KOPT-K1 (cell line): Measurements from ENCODE around the gene ARHGEF33.

Source experiments
- H3K27ac ChIP-seq: fragments of 200-600 bp; sonication (generic); 2 replicates; pipeline ENCODE4 v1.5.1; 2016; ENCODE audit warnings: antibody characterized with exemption, mild to moderate bottlenecking, low read depth, low read length; ENCODE audit not compliant: poor library complexity, severe bottlenecking
- H3K36me3 ChIP-seq: fragments of 200-600 bp; sonication (generic); 2 replicates; pipeline ENCODE4 v1.5.1; 2017; ENCODE audit warnings: antibody characterized with exemption, mild to moderate bottlenecking, low read length, moderate library complexity; ENCODE audit not compliant: insufficient read depth
- H3K9me3 ChIP-seq: fragments of 200-600 bp; sonication (generic); 2 replicates; pipeline ENCODE4 v1.5.1; 2017; ENCODE audit warnings: antibody characterized with exemption, low read length, mild to moderate bottlenecking; ENCODE audit not compliant: insufficient read depth, poor library complexity, severe bottlenecking

ARHGEF33 gene

GRCh38 chr2:38997781-38998180, 108.1 kb downstream of the ARHGEF33 start:
- H3K27ac ChIP-seq: no peak overlapping the region
- H3K9me3 ChIP-seq: no peaks in the 10 kb centered on the region
- peaks cover 71% of the 10 kb centered on the region for H3K36me3 ChIP-seq

DNA sequence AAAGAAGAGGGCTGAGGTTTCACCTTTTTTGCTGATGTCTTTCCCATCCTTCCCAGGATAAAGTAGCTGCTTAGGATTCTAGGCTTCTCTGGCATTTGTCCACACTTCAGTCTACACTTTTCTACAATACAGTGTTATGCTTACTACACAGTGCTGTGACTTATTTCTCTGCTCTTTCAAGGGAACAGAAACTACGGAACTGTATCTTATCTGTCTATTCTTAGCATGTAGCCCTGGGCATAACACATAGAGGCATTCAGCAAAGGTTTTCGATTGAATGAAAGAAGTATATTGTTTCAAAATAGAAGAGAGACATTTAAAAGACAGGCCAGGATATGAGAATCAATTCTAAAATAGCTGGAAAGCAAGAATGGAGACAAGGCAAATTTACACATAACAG, 110.9 kb downstream of the ARHGEF33 start:
- no peak overlapping the region for H3K27ac ChIP-seq
- H3K36me3 ChIP-seq: peaks cover 76% of the 10 kb centered on the region
- H3K9me3 ChIP-seq: no peaks in the 10 kb centered on the region

DNA sequence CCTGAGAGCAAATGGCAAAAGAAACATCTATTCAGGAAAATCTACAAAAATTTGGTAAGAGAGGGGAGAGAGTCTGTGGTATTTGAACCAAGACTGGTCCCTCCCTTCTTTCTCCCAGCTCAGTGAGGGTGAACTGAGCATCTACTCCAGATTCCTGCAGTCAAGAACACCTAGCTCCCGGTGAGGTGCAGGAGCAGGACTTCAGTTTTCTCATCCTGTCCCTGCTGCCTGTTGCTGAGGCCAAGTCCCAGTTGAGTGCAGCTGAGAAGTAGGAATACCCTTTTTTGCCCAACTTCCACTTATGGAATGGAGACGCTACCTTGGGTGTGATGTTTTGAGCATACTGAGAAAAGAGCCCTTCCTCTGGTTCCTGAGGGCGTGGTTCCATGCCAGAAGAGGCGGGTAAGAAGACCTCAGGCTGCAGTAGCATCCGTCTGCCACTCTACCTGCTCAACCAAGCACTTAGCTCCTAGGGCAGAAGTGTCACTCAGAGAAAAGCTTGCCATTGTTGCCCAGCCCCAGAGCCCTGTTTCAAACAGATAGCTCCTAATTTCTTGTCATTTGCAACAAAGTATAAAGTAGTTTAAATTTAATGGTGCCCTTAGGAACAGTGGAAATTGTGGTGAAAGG, 118.3 kb downstream of the ARHGEF33 start:
- peaks cover 86% of the 10 kb centered on the region for H3K36me3 ChIP-seq
- H3K27ac ChIP-seq: no peak overlapping the region
- no peaks in the 10 kb centered on the region for H3K9me3 ChIP-seq

DNA sequence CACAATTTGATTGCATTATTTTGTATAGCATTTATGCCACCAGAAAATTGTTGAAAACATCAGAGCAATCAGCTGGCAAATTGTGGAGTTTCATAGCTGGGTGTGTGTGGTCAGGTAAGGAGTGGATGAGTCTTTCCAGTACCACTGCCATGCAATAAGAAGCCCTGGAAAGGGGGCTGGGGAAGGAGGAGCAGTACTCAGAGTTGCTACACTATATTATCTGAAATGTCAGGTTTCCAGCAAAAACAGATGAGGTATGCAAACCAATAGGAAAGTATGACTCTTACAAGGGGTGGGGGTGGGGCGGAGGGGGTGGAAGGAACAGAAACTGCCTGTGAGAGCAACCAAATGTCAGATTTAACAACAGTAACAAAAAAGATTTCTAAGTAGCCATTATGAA, 119.0 kb downstream of the ARHGEF33 start:
- H3K9me3 ChIP-seq: no peaks in the 10 kb centered on the region
- peaks cover 86% of the 10 kb centered on the region for H3K36me3 ChIP-seq
- H3K27ac ChIP-seq: no peak overlapping the region

DNA sequence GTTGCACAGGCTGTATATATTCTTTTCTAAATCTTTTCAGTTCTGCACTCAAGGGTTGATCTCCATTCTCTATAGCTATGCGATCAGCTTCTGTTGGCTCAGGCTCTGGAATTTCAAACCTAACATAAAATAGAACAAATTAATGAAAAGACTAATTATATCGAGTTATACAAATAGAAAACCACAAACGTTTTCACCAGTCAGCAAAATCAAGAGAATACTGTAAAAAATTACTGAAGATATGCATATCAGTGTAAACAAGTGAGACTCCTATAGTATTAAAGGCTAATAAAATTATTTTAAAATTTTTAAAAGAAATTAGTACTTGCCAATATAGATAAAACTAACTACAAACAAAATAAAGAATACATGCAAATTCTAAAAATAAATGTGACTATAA, 124.2 kb downstream of the ARHGEF33 start:
- Histone ChIP-seq H3K27ac (no peak overlapping the region), H3K36me3 (peaks cover 50% of the 10 kb centered on the region), H3K9me3 (no peaks in the 10 kb centered on the region)

DNA sequence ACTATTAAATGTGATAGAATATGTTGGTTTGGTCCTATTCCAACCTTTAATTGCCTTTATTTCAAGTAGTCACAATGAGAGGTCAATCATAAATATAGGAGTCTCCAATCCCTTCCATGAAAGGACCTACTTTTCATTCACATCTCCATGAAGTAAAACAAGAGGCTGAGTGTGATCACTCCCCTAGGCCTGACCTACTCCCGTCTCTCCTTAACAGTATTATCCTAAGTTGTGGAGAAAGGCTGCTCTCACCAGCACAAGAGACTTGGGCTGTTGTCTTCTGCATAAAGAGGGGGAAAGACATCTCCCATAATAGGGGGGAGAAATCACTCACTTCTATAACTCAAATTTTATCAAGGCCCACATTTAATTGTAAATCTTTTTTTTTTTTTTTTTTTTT, 125.7 kb downstream of the ARHGEF33 start:
- Histone ChIP-seq H3K36me3 (peaks cover 35% of the 10 kb centered on the region), H3K9me3 (no peaks in the 10 kb centered on the region), H3K27ac (no peak overlapping the region)

GRCh38 chr2:39017334-39017733, 127.7 kb downstream of the ARHGEF33 start:
- Histone ChIP-seq H3K9me3 (no peaks in the 10 kb centered on the region), H3K36me3 (peaks cover 26% of the 10 kb centered on the region), H3K27ac (no peak overlapping the region)

GRCh38 chr2:39018638-39019037, 129.0 kb downstream of the ARHGEF33 start:
- H3K36me3 ChIP-seq: peaks cover 21% of the 10 kb centered on the region
- H3K27ac ChIP-seq: no peak overlapping the region
- no peaks in the 10 kb centered on the region for H3K9me3 ChIP-seq

DNA sequence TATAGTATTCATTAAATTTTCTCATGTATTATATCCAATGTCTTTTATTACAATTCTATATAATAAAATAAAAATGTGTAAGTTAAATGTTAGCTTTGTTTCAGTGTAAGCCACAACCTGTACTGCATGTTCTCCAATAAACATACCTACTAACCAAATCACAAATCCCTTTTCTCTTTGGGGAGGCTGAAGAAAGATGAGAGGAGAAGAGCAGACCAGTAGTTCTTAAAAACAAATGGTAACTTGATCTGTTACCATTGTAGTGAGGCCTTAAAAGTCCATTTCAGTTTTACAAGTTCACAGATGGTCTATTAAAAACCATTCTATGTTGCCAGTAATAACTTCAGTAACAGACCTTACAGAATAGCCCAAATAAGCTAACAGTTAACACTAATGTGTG, 130.7 kb downstream of the ARHGEF33 start:
- H3K9me3 ChIP-seq: no peaks in the 10 kb centered on the region

GRCh38 chr2:39022642-39023235, 133.1 kb downstream of the ARHGEF33 start:
- peaks cover 16% of the 10 kb centered on the region for H3K36me3 ChIP-seq
- H3K9me3 ChIP-seq: no peaks in the 10 kb centered on the region
- no peak overlapping the region for H3K27ac ChIP-seq

More for the DNA sequence above, 130.7 kb downstream of the ARHGEF33 start:
- Histone ChIP-seq H3K36me3 (peaks cover 16% of the 10 kb centered on the region), H3K27ac (no peak overlapping the region)

GRCh38 chr2:39023649-39024048, 134.0 kb downstream of the ARHGEF33 start:
- Histone ChIP-seq H3K9me3 (no peaks in the 10 kb centered on the region), H3K27ac (no peak overlapping the region), H3K36me3 (peaks cover 25% of the 10 kb centered on the region)

DNA sequence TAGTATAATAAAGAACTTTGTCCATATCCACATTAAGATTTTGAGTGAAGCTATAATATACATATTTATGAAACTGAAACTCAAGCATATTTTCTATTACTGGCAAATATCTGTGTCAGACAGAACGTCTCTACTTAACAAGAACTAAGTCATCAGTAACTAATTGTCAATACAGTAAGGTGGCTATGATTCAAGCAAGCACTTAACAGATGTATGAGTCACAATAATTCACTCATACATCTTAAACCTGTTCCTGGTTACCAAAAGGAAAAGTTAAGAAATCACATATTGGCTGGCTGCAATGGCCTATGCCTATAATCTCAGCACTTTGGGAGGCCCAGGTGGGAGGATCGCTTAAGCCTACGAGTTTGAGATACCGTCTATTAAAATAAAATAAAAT, 135.2 kb downstream of the ARHGEF33 start:
- no peaks in the 10 kb centered on the region for H3K9me3 ChIP-seq
- H3K27ac ChIP-seq: no peak overlapping the region
- peaks cover 25% of the 10 kb centered on the region for H3K36me3 ChIP-seq
